HCT116 (cell line): ENCODE data around the gene PRKCQ.

Experiments used
- CEBPB ChIP-seq: IDR thresholded peaks from 2 replicates; pipeline ENCODE4 v1.6.1; 2012; ENCODE audit warnings: low read depth
- EGR1 ChIP-seq: IDR thresholded peaks from 2 replicates; pipeline ENCODE4 v1.6.1; 2012; ENCODE audit warnings: low read depth
- EZH2 ChIP-seq: fragments of 200-600 bp; sonication (generic); IDR thresholded peaks from 2 replicates; pipeline ENCODE4 v1.6.1; 2017; ENCODE audit warnings: antibody characterized with exemption, mixed run types
- EZH2phosphoT487 ChIP-seq: fragments of 200-600 bp; IDR thresholded peaks from 2 replicates; pipeline ENCODE4 v1.6.1; 2018; ENCODE audit warnings: antibody characterized with exemption, borderline replicate concordance
- MAX ChIP-seq: IDR thresholded peaks from 2 replicates; pipeline ENCODE4 v1.6.1; 2012
- POLR2A ChIP-seq: IDR thresholded peaks from 2 replicates; pipeline ENCODE4 v1.7.0; 2011; ENCODE audit warnings: borderline replicate concordance; ENCODE audit not compliant: insufficient read depth, insufficient read length; ENCODE audit errors: extremely low read depth
- POLR2AphosphoS5 ChIP-seq: IDR thresholded peaks from 2 replicates; pipeline ENCODE4 v1.6.1; 2011; ENCODE audit warnings: mild to moderate bottlenecking, low read depth, low read length, moderate library complexity
- RAD21 ChIP-seq: IDR thresholded peaks from 2 replicates; pipeline ENCODE4 v1.6.1; 2012; ENCODE audit warnings: low read depth, mild to moderate bottlenecking
- REST ChIP-seq: IDR thresholded peaks from 2 replicates; pipeline ENCODE4 v1.6.1; 2012; ENCODE audit warnings: low read depth
- SIN3A ChIP-seq: IDR thresholded peaks from 2 replicates; pipeline ENCODE4 v1.6.1; 2012; ENCODE audit warnings: low read depth
- ZFX ChIP-seq: fragments of 450-650 bp; IDR thresholded peaks from 2 replicates; pipeline ENCODE4 v1.6.1; 2017
- TF ChIP-seq, protein P1 (sequence below), 3 experiments: fragments of 200-600 bp in 1 of 3; sonication (generic) in 1 of 3; IDR thresholded peaks in 2 of 3; conservative IDR thresholded peaks in 1 of 3; 2 replicates each; pipeline ENCODE4 v1.5.1; 2012 to 2017; ENCODE audit warnings: low read depth in 2 of 3, low read length in 2 of 3, antibody characterized with exemption in 1 of 3, borderline replicate concordance in 1 of 3, control low read depth in 1 of 3, mild to moderate bottlenecking in 1 of 3, mixed read lengths in 1 of 3, mixed run types in 1 of 3, moderate library complexity in 1 of 3; ENCODE audit not compliant: insufficient read depth in 1 of 3

GRCh38 chr10:6493521-6494441 lies 86.3 kb downstream of the PRKCQ start:
- TF ChIP-seq MAX (no peak), EGR1 (no peak), ZFX (no peak), POLR2A (no peak), POLR2AphosphoS5 (no peak), EZH2phosphoT487 (no peak), RAD21 (no peak), SIN3A (no peak), EZH2 (no peak), REST (no peak), CEBPB (no peak)
- TF ChIP-seq, protein P1, sequence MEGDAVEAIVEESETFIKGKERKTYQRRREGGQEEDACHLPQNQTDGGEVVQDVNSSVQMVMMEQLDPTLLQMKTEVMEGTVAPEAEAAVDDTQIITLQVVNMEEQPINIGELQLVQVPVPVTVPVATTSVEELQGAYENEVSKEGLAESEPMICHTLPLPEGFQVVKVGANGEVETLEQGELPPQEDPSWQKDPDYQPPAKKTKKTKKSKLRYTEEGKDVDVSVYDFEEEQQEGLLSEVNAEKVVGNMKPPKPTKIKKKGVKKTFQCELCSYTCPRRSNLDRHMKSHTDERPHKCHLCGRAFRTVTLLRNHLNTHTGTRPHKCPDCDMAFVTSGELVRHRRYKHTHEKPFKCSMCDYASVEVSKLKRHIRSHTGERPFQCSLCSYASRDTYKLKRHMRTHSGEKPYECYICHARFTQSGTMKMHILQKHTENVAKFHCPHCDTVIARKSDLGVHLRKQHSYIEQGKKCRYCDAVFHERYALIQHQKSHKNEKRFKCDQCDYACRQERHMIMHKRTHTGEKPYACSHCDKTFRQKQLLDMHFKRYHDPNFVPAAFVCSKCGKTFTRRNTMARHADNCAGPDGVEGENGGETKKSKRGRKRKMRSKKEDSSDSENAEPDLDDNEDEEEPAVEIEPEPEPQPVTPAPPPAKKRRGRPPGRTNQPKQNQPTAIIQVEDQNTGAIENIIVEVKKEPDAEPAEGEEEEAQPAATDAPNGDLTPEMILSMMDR (IDR thresholded peaks at IDR 0.05 in 2 of 3, conservative IDR thresholded peaks at IDR 0.05 in 1 of 3; ENCODE audit: borderline replicate concordance in 1 of 3, insufficient read depth in 1 of 3, low read depth in 2 of 3, low read length in 2 of 3), result no peak
